Keratinocyte (primary cell): ENCODE results near the gene GPX4. TPM values are rescaled to one million over a fixed set of nuclear protein-coding genes. Genes with fewer than 3 reads are reported as not detected.

Experiments
- DNase-seq: peaks from one replicate; pipeline ENCODE4 v3.0.0-alpha.2; 2011; ENCODE audit warnings: low read depth, missing footprints, low spot score
- FAIRE-seq: peaks from 2 replicates; lab custom pipeline; 2011; peaks lifted over from hg19 to GRCh38; lab: Jason Lieb, UNC
- H2AFZ ChIP-seq: 2 replicates; pipeline ENCODE4 v1.6.0; 2012; ENCODE audit warnings: low read length, control low read depth, inconsistent platforms; ENCODE audit not compliant: control insufficient read depth
- H3K27ac ChIP-seq: 2 replicates; pipeline ENCODE4 v1.5.1; 2011; ENCODE audit warnings: low read length; ENCODE audit not compliant: control insufficient read depth, insufficient read depth
- H3K27me3 ChIP-seq: 3 replicates; pipeline ENCODE4 v1.6.0; 2011; ENCODE audit warnings: low read length; ENCODE audit not compliant: control insufficient read depth, insufficient read depth; ENCODE audit errors: extremely low read depth
- H3K36me3 ChIP-seq, 2 experiments: 2 replicates in 1 of 2; 3 replicates in 1 of 2; pipeline ENCODE4 v1.5.1; 2011; ENCODE audit warnings: low read length in 2 of 2, mild to moderate bottlenecking in 1 of 2; ENCODE audit not compliant: control insufficient read depth in 2 of 2, insufficient read depth in 2 of 2; ENCODE audit errors: extremely low read depth in 1 of 2
- H3K4me1 ChIP-seq: 3 replicates; pipeline ENCODE4 v1.5.1; 2011; ENCODE audit warnings: low read length; ENCODE audit not compliant: control insufficient read depth, insufficient read depth; ENCODE audit errors: extremely low read depth
- H3K4me2 ChIP-seq: 3 replicates; pipeline ENCODE4 v1.6.0; 2011; ENCODE audit warnings: low read depth, low read length; ENCODE audit not compliant: control insufficient read depth, insufficient read depth; ENCODE audit errors: extremely low read depth
- H3K4me3 ChIP-seq, 3 experiments: fragments of 200-600 bp in 1 of 3; sonication (generic) in 1 of 3; 2 replicates in 2 of 3; 3 replicates in 1 of 3; pipeline ENCODE4 v1.5.1; 2011 to 2016; ENCODE audit warnings: low read length in 3 of 3, mild to moderate bottlenecking in 3 of 3, control low read depth in 2 of 3, inconsistent platforms in 1 of 3, low read depth in 1 of 3, mixed read lengths in 1 of 3, mixed run types in 1 of 3, moderate library complexity in 1 of 3; ENCODE audit not compliant: control insufficient read depth in 2 of 3, insufficient read depth in 2 of 3; ENCODE audit errors: extremely low read depth in 1 of 3
- H3K79me2 ChIP-seq: 2 replicates; pipeline ENCODE4 v1.6.0; 2012; ENCODE audit warnings: low read length; ENCODE audit not compliant: control insufficient read depth, insufficient read depth
- H3K9ac ChIP-seq: 3 replicates; pipeline ENCODE4 v1.6.0; 2011; ENCODE audit warnings: low read length; ENCODE audit not compliant: control insufficient read depth, insufficient read depth; ENCODE audit errors: extremely low read depth
- H3K9me1 ChIP-seq: 3 replicates; pipeline ENCODE4 v1.6.0; 2011; ENCODE audit warnings: low read length; ENCODE audit not compliant: control insufficient read depth, insufficient read depth; ENCODE audit errors: extremely low read depth
- H3K9me3 ChIP-seq: 2 replicates; pipeline ENCODE4 v1.5.1; 2012; ENCODE audit warnings: low read depth, low read length; ENCODE audit not compliant: control insufficient read depth
- H4K20me1 ChIP-seq: 3 replicates; pipeline ENCODE4 v1.6.0; 2011; ENCODE audit warnings: low read length; ENCODE audit not compliant: control insufficient read depth, insufficient read depth; ENCODE audit errors: extremely low read depth
- EZH2 ChIP-seq: IDR thresholded peaks from one replicate; pipeline ENCODE4 v1.6.1; 2012; ENCODE audit warnings: inconsistent platforms, mild to moderate bottlenecking, low read length, moderate library complexity
- dilution Hi-C: fragments of 300-500 bp; cut with MboI; formaldehyde crosslinking; loops from one replicate; pipeline ENCODE4 v1.7.0; 2020; ENCODE audit warnings: low sequenced_read_pairs; ENCODE audit not compliant: extremely low pct_ligation_motif_present
- polyA plus RNA-seq, 5 experiments: library from polyadenylated mRNA; depleted of rRNA in 3 of 5; stranded (reverse) in 3 of 5; stranded (forward) in 1 of 5; unstranded in 1 of 5; fragments of >200 nt; gene quantifications; 1 replicate in 1 of 5; 2 replicates in 3 of 5; 3 replicates in 1 of 5; pipeline versions ENCODE4 v1.2.1 to v1.2.3, GENCODE V29; 2011 to 2012; ENCODE audit warnings: missing spikeins in 2 of 5, low read depth in 1 of 5, low replicate concordance in 1 of 5
- TF ChIP-seq, protein P1 (sequence below), 3 experiments: IDR thresholded peaks in 1 of 3; conservative IDR thresholded peaks in 1 of 3; optimal IDR thresholded peaks in 1 of 3; 2 replicates in 2 of 3; 3 replicates in 1 of 3; pipeline versions ENCODE3 to v1.5.1; 2011; ENCODE audit warnings: low read length in 3 of 3, mild to moderate bottlenecking in 3 of 3, moderate library complexity in 2 of 3, control low read depth in 1 of 3, inconsistent platforms in 1 of 3; ENCODE audit not compliant: insufficient read depth in 2 of 3; ENCODE audit errors: extremely low read depth in 1 of 3

Gene GPX4
- polyA plus RNA-seq, 1 donor (not counting 4 experiments of a cell fraction or from before 2014, with no cell fraction given) = 193 TPM

DNA sequence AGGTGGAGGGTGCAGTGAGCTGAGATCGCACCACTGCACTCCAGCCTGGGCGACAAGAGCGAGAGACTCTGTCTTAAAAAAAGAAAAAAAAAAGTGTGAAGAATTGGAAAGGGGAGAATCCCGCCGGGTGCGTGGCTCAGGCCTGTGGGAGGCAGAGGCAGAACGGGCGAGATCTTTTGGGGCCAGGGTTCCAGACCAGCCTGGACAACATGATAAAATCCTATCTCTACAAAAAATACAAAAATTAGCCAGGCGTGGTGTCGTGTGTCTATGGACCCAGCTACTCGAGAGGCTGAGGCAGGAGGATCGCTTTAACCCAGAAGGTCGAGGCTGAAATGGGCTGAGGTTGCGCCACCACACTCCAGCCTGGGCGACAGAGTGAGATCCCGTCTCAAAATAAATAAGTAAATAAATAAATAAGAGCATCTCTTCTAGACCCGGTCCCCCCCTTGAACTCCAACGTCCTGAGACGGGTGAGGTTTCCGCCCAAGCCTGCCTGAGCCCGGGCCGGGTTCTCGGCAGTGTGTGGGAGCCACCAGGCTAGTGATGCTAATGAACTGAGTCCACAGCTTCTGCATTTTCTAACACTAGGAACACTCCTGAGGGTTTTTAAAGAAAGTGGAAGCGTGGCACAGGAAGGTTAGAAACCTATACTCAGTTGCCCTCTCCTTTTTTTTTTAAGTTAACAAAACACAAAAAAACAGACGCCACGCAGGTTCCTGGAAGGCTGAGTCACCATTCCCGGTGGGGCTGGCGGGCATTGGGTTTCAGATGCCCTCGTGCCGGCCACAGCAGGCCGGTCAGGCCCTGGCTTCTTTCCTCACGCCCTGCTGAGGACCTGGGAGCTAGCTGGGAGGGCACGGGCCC is 22.0 kb downstream of the GPX4 start:
- dilution Hi-C loops = no loop called here
- H3K36me3 ChIP-seq = peaks cover 37 to 38% of the 10 kb centered on the region in 2 experiments
- peaks cover 4% of the 10 kb centered on the region for H3K4me1 ChIP-seq
- no peaks in the 10 kb centered on the region for H3K27me3 ChIP-seq
- no peak overlapping the region for H3K4me2 ChIP-seq
- no peaks in the 10 kb centered on the region for H3K9me3 ChIP-seq
- no peak for FAIRE-seq
- peaks cover 32% of the 10 kb centered on the region for H3K79me2 ChIP-seq
- no peak for TF ChIP-seq EZH2
- TF ChIP-seq, protein P1, sequence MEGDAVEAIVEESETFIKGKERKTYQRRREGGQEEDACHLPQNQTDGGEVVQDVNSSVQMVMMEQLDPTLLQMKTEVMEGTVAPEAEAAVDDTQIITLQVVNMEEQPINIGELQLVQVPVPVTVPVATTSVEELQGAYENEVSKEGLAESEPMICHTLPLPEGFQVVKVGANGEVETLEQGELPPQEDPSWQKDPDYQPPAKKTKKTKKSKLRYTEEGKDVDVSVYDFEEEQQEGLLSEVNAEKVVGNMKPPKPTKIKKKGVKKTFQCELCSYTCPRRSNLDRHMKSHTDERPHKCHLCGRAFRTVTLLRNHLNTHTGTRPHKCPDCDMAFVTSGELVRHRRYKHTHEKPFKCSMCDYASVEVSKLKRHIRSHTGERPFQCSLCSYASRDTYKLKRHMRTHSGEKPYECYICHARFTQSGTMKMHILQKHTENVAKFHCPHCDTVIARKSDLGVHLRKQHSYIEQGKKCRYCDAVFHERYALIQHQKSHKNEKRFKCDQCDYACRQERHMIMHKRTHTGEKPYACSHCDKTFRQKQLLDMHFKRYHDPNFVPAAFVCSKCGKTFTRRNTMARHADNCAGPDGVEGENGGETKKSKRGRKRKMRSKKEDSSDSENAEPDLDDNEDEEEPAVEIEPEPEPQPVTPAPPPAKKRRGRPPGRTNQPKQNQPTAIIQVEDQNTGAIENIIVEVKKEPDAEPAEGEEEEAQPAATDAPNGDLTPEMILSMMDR (optimal IDR thresholded peaks at IDR 0.05 in 1 of 3, IDR thresholded peaks at IDR 0.05 in 1 of 3, conservative IDR thresholded peaks at IDR 0.05 in 1 of 3; ENCODE audit: extremely low read depth in 1 of 3, insufficient read depth in 2 of 3, low read length in 3 of 3) = no peak
- H2AFZ ChIP-seq = no peak overlapping the region
- no peak for DNase-seq
- H3K9ac ChIP-seq = no peak overlapping the region
- H3K4me3 ChIP-seq = no peak overlapping the region
- no peaks in the 10 kb centered on the region for H3K9me1 ChIP-seq
- H3K27ac ChIP-seq = no peak overlapping the region
- H4K20me1 ChIP-seq = peaks cover 6% of the 10 kb centered on the region

DNA sequence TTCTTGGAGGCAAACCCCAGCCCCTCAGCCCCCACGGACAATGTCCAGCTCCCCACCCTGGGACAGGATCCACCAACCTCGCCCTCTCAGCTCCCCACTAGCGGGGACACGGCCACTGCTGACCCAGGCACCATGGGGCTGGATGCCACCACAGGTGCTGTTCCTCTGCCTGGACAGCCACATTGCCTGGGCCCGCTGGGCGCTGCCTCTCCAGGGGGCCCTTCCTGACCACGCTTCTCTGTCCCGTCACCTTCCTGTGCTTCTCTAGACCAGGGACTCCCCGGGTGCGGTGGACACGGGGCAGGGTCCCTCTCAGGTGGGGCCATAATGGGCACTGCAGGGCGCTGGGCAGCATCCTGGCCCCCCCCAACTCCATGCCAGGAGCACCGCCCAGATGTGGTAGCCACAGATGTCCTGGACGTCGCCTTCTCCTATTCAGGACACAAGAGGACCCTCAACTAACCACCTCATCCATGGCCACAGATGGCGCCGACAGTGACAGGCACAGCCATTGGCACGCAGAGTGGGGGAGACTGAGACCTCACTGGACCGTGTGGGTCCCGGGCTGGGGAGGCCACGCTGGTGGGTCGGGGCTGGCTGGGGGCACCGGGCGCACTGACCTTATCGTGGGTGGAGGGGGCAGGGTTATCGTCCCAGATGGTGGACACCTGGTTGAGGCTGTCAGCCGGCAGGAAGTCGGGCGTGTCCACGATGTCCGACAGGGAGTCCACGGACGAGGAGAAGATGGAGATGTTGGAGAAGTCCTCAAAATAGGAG is 23.4 kb downstream of the GPX4 start:
- H3K9ac ChIP-seq = no peak overlapping the region
- no peak for TF ChIP-seq EZH2
- TF ChIP-seq, protein P1 (optimal IDR thresholded peaks at IDR 0.05 in 1 of 3, IDR thresholded peaks at IDR 0.05 in 1 of 3, conservative IDR thresholded peaks at IDR 0.05 in 1 of 3; ENCODE audit: extremely low read depth in 1 of 3, insufficient read depth in 2 of 3, low read length in 3 of 3) = no peak
- peaks cover 6% of the 10 kb centered on the region for H4K20me1 ChIP-seq
- no peaks in the 10 kb centered on the region for H3K27me3 ChIP-seq
- no peaks in the 10 kb centered on the region for H3K9me3 ChIP-seq
- H3K4me3 ChIP-seq = no peak overlapping the region
- H3K27ac ChIP-seq = no peak overlapping the region
- peaks cover 41% of the 10 kb centered on the region for H3K79me2 ChIP-seq
- H2AFZ ChIP-seq = no peak overlapping the region
- H3K4me2 ChIP-seq = no peak overlapping the region
- no peak for FAIRE-seq
- H3K9me1 ChIP-seq = no peaks in the 10 kb centered on the region
- dilution Hi-C loops = no loop called here
- DNase-seq = no peak
- peaks cover 25 to 29% of the 10 kb centered on the region in 2 experiments for H3K36me3 ChIP-seq
- peaks cover 11% of the 10 kb centered on the region for H3K4me1 ChIP-seq
